Coronary artery (tissue), 2 donors: ENCODE data around the gene RBM6.
"Not testable (repeated sequence)": the region's sequence is repeated elsewhere in the genome, so short reads cannot be mapped to it uniquely, and the experiment has no call there.

ENCODE experiments used
- DNase-seq: peaks from one replicate; pipeline ENCODE4 v3.0.0-alpha.2; 2017; ENCODE audit warnings: low spot score
- H3K27ac ChIP-seq, 2 donors: fragments of 200-600 bp; sonication (generic); one replicate each; pipeline ENCODE4 v1.5.1; 2016 to 2019
- H3K4me3 ChIP-seq: fragments of 200-600 bp; sonication (generic); 2 replicates; pipeline ENCODE4 v1.5.1; 2016; ENCODE audit warnings: mild to moderate bottlenecking, moderate library complexity
- TF ChIP-seq, protein P1 (sequence below): fragments of 200-600 bp; sonication (generic); IDR thresholded peaks from one replicate; pipeline ENCODE4 v1.5.1; 2019; ENCODE audit warnings: antibody characterized with exemption

RBM6 gene

DNA sequence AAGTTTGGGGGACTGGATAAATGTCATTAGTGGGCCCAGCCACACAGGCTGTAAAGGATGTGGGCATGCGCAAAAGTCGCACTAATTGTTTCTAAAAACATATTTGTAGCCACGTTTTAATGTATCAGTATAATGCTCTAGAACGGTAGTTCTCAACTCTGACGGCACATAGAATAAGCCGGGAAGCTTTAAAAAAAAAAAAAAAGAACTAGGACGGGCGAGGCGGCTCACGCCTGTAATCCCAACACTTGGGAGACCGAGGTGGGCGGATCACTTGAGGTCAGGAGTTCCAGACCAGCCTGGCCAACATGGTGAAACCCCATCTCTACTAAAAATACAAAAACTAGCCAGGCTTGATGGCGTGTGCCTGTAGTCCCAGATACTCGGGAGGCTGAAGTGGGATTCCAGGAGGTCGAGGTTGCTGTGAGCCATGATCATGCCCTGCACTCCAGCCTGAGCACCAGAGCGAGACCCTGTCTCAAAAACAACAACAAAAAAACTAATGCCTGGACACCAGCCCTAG is 9.7 kb upstream of the RBM6 start:
- peak overlapping the region; percentile 87 for H3K4me3 ChIP-seq
- peak overlapping the region; percentile 76 to 89 for H3K27ac ChIP-seq
- DNase-seq, result no peak
- TF ChIP-seq, protein P1, sequence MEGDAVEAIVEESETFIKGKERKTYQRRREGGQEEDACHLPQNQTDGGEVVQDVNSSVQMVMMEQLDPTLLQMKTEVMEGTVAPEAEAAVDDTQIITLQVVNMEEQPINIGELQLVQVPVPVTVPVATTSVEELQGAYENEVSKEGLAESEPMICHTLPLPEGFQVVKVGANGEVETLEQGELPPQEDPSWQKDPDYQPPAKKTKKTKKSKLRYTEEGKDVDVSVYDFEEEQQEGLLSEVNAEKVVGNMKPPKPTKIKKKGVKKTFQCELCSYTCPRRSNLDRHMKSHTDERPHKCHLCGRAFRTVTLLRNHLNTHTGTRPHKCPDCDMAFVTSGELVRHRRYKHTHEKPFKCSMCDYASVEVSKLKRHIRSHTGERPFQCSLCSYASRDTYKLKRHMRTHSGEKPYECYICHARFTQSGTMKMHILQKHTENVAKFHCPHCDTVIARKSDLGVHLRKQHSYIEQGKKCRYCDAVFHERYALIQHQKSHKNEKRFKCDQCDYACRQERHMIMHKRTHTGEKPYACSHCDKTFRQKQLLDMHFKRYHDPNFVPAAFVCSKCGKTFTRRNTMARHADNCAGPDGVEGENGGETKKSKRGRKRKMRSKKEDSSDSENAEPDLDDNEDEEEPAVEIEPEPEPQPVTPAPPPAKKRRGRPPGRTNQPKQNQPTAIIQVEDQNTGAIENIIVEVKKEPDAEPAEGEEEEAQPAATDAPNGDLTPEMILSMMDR, result no peak

DNA sequence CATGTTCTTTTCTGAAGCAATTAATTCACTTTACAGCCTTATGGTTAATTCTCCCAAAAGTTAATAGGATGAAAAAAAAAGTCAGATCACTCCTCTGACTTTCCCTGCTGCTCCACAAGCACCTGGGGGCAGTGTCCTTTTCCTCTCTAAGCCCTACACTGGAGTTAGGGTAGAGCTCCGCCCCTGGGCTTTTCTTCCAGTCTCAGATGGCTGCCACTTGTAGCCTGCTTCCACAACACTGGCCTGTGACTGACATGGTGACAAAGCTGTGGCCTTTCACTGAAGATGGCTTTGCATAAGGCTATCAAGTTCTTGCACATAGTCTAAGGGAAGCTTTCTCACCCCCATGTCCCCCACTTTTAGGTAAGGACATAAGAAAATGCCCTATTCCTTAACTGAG is 9.0 kb upstream of the RBM6 start:
- DNase-seq, result no peak
- H3K4me3 ChIP-seq, result no peak overlapping the region

DNA sequence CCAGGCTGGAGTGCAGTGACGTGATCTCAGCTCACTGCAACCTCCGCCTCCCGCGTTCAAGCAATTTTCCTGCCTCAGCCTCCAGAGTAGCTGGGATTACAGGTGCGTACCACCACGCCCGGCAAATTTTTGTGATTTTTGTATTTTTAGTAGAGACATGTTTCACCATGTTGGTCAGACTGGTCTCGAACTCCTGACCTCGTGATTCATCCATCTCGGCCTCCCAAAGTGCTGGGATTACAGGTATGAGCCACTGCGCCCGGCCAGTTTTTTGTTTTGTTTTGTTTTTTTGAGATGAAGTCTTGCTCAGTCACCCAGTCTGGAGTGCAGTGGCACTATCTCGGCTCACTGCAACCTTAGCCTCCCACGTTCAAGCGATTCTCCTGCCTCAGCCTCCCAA is 7.7 kb upstream of the RBM6 start:
- not testable (repeated sequence) for H3K27ac ChIP-seq, H3K4me3 ChIP-seq, DNase-seq

More for the DNA sequence above, 9.0 kb upstream of the RBM6 start:
- TF ChIP-seq, protein P1, result no peak
- no peak overlapping the region for H3K27ac ChIP-seq

DNA sequence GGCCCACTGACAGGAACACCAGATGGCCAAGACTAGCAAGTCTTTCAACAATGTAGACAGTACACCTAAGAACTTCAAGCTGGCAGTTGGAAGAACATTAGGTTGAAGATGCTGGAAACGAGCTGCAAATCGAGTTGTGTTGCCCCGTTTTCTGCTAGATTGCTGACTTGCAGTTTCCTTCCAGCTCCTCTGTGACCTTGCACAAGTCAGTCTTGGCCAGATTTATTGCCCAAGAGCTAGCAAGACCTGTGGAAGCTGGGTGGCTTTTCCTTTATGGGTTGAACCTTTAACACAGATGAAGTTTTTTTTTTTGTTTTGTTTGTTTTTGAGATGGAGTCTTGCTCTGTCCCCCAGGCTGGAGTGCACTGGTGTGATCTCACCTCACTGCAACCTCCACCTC is 2.9 kb upstream of the RBM6 start:
- no peak overlapping the region for H3K4me3 ChIP-seq
- TF ChIP-seq, protein P1, result no peak
- no peak overlapping the region for H3K27ac ChIP-seq
- DNase-seq, result no peak

DNA sequence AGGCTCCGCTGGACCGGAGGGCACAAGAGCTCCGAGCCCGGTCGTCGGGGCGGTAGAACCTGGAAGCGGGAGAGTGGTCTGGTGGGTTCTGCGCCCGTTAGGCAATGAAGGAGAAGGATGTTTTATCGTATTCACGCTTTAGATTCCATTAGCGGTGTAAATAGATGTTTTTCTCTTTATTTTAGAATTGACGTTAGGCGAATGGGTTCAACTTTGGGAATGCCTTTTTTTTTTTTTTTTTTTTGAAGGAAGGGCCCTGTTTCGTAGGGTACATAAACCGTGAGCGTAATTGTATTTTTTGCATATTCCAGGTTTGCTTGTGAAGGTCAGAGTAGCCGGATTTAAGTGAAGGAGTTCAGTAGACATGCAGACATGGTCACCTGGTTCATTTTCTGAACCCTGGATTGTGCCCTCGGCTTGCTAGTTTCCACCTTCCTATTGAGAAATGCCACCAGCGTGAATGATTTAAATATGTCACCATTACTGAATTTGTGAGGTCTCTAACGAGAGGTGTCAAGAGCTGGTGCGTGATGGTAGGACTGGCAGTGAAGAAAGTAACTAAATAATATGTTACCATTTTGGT is 808 bp downstream of the RBM6 start:
- peak overlapping the region; percentile 72 for H3K4me3 ChIP-seq
- H3K27ac ChIP-seq, result peak overlapping the region; percentile 90 to 93
- TF ChIP-seq, protein P1, result no peak
- DNase-seq, result no peak

DNA sequence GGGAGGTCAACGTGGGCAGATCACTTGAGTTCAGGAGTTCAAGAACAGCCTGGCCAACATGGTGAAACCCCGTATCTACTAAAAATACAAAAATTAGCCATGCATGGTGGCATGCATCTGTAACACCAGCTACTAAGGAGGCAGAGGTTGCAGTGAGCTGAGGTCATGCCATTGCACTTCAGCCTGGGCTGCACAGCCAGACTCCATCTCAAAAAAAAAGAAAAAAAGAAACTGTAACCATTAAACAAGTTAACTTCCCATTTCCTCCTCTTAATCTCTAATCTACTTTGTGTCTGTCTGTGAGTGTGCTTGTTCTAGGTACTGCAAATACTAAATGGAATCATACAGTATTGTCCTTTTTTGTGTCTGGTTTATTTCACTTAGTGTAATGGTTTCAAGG is 2.7 kb downstream of the RBM6 start:
- Histone ChIP-seq H3K27ac (no peak overlapping the region), H3K4me3 (no peak overlapping the region)
- no peak for DNase-seq
- TF ChIP-seq, protein P1, result no peak

DNA sequence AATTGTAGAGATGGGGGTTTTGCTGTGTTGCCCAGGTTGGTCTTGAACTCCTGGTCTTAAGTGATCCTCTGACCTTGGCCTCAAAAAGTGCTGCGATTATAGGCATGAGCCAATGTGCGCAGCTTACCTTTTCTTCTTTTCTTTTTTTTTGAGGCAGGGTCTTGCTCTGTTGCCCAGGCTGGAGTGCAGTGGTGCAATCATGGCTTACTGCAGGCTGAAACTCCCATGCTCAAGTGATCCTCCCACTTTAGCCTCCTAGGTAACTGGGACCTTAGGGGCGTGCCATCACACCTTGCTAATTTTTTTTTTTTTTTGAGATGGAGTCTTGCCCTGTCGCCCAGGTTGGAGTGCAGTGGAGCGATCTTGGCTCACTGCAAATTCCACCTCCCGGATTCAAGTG is 13.0 kb downstream of the RBM6 start:
- Histone ChIP-seq H3K27ac (no peak overlapping the region), H3K4me3 (no peak overlapping the region)
- DNase-seq, result no peak
- TF ChIP-seq, protein P1, result no peak
